ENCODE measurements around the gene LCNL1.

The LCNL1 gene

GRCh38 chr9:137013571-137013940 lies 30.8 kb downstream of the LCNL1 start:
- DNase-seq = no peak

GRCh38 chr9:137014166-137014565 lies 31.4 kb downstream of the LCNL1 start:
- DNase-seq = no peak

- no peak for DNase-seq
Measured at GRCh38 chr9:137014776-137015539, 32.2 kb downstream of the LCNL1 start.

DNA sequence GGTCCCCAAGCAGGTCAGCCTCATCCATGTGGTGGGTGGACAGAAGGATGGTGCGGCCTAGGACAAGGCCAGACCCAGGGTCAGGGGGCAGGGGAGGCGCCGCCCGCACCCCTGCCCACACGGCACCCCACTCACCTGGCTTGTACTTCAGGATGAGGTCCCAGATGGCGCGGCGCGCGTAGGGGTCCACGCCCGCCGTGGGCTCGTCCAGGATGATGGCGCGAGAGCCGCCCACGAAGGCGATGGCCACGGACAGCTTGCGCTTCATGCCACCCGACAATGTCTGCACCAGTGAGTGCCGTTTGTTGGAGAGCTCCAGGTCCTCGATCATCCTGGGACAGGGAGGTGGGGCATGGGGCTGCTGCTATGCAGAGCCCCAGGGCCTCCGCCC lies 32.7 kb downstream of the LCNL1 start:
- no peak for DNase-seq

GRCh38 chr9:137015976-137016375 lies 33.2 kb downstream of the LCNL1 start:
- no peak for DNase-seq

DNA sequence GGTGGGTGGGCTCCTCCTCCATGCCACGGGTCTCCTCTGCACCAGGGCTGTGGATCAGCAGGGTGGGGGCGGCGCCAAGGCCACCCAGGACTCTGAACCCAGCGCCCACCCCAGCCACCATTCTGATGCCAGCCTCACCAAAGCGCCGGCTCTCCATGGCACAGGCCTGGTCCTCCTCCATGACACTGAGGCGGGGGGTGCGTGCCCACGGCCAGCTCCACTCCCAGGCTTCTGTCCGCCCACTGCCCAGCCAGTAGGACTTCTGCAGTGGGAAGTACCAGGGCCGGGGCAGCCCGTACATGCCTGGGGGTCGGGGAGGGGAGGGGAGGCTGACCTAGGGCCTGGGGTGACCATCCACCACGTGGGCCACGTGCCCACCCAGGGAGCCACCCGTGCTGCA lies 33.6 kb downstream of the LCNL1 start:
- DNase-seq = no peak

DNA sequence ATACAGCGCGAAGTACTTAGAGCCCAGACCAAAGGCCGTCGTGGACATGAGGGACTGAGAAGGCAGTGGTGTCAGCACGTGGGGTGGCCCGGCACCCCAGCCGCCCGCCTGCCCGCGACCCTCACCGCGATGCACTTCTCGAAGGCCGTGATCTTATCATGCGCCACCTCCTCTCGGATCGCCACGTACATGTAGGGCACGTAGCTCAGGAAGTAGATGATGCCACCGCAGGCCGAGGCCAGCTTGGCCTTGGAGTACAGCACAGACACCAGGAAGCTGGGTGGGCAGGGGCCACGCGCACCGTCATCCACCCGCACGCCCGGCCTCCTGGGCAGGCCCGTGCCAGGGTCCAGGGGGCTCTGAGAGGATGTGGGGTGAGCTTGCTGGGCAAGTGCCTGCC lies 34.3 kb downstream of the LCNL1 start:
- DNase-seq = no peak

DNA sequence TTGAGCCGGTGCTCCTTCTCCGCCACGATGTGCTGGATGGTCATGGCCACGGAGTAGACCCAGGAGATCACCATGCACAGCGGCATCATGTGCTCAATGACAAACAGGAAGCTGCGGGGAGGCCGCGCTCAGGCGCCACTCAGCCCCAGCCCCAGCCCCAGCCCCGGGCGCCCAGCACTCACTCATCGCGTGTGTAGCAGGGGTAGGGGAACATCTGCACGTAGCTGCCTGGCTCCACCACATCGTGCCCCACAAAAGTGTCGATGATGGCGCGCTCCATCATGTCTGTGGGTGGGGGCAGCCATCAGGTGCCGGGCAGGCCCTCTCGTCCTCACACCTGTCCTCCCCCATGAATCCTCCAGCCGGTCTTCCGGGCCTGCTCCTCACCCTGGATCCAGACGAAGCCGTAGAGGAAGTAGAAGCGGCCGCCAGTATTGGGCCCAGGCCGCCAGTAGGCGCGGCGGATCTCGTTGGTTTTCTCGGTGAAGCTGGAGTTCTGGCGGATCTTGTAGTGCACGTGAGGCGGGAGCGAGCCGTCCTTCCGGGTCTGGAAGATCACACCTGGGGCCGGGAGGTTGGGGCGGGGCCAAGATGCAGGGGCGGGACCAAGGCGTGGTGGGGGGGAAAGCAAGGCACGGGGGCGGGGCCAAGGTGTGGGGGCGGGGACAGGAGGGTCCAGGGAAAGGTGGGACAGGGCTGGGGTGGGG lies 35.2 kb downstream of the LCNL1 start:
- DNase-seq = no peak

GRCh38 chr9:137018761-137019559 lies 36.2 kb downstream of the LCNL1 start:
- DNase-seq = no peak

- DNase-seq = no peak
Measured at GRCh38 chr9:137019891-137020683, 37.3 kb downstream of the LCNL1 start.

GRCh38 chr9:137020771-137021567 lies 38.2 kb downstream of the LCNL1 start:
- DNase-seq = no peak

DNA sequence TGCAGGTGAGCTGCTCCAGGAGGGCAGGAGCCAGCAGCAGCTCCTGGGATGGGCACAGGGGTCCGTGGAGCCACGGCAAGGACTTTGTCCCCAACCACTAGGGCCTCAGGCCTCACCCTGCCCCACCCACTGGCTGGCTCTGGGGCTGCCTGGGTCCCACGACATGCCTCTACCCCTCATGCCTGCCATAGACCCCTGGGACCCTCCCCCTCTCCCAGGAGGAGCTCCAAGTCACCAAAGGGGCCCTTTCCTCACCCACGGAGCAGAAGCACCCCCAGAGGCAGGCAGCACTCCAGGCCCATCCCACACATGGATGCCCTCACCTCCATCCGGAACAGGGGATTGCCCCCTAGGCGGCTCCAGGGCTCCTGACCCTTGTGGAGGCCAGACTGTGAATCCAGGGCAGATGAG lies 38.8 kb downstream of the LCNL1 start:
- no peak for DNase-seq

GRCh38 chr9:137021979-137022661 lies 39.3 kb downstream of the LCNL1 start:
- peak; percentile 34 for DNase-seq

DNA sequence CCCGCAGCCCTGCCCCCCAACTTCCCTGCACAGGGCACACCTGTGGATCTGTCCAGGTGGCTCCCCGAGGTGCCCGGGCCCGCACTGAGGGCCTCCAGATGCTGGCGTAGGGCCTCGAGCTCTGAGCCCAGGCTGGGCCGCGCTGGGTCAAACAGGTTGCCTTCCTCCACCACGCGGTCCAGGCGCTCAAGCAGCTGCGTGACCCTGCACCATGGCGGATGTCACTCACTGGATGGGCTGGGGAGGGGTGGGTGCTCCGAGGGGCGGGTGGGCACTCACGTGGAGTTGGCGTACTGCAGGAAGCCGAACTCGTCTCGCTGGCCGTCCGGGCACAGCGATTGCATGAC lies 39.8 kb downstream of the LCNL1 start:
- DNase-seq = no peak

GRCh38 chr9:137023157-137023556 lies 40.4 kb downstream of the LCNL1 start:
- no peak for DNase-seq

- no peak for DNase-seq
Measured at GRCh38 chr9:137023583-137023991, 40.8 kb downstream of the LCNL1 start.

GRCh38 chr9:137025517-137025966 lies 42.7 kb downstream of the LCNL1 start:
- no peak for DNase-seq

- DNase-seq = no peak
Measured at GRCh38 chr9:137026384-137026783, 43.6 kb downstream of the LCNL1 start.

DNA sequence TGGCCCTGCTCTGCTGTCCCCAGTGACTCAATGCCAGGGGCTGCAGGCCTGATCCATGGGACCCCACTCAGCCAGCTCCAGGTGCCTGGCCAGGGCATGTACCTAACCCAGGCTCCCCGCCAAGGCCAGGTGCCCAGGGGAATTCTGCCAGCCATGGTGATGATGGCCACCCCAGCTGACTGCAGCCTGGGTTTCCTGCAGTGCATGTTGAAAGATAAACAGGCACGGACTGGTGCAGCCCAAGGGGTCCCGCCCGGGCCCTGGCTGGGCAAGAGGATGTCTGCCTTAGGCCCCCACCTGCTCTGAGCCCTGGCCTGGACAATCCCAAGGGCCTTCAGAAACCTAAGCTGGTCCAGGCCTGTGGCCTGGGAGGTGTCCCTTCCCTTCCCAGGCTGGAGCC lies 44.0 kb downstream of the LCNL1 start:
- DNase-seq = no peak

- no peak for DNase-seq
Measured at GRCh38 chr9:137027369-137028262, 44.8 kb downstream of the LCNL1 start, which contains the start of gene ABCA2. Gene ABCA2 (minus strand): TSS chr9:137028237. CDS start chr9:137028140, 97 bp downstream.
